ENCODE measurements around the gene GNG12.

DNA sequence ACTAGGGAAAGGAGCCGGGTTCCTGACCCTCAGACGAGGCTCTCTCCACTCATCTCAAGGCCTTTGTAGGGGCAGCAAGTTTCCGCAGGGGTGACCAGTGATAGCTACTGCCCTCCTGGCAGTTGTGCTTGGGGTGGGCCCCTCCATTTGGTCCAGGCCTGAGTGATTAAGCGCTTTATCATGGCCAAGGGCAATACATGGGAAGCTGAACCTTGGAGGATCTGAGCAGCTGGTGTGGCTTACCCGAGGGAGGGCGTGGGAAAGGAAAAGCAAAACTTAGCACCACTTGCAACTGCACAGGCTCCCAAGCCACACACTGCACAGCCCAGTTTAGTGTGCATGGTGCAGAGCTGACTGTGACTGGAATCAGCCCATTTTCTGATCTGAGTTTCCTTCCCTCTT, 100.5 kb downstream of the GNG12 start:
- no peak for TF ChIP-seq CTCF (conservative IDR thresholded peaks at IDR 0.05; ENCODE audit: low read depth, low read length)
- no peak for TF ChIP-seq EZH2 (IDR thresholded peaks at IDR 0.05; ENCODE audit: low read length, unreplicated experiment)
